ENCODE measurements around the gene TGFBR3. TPM values are rescaled to one million over a fixed set of nuclear protein-coding genes. Genes with fewer than 3 reads are reported as not detected.

TGFBR3 gene
- total and polyA plus RNA-seq, 9 of the 15 experiments (the other 6 are each of a cell fraction or from before 2014, with no cell fraction given), result 3.6 to 32.4 (median 15.6) TPM

DNA sequence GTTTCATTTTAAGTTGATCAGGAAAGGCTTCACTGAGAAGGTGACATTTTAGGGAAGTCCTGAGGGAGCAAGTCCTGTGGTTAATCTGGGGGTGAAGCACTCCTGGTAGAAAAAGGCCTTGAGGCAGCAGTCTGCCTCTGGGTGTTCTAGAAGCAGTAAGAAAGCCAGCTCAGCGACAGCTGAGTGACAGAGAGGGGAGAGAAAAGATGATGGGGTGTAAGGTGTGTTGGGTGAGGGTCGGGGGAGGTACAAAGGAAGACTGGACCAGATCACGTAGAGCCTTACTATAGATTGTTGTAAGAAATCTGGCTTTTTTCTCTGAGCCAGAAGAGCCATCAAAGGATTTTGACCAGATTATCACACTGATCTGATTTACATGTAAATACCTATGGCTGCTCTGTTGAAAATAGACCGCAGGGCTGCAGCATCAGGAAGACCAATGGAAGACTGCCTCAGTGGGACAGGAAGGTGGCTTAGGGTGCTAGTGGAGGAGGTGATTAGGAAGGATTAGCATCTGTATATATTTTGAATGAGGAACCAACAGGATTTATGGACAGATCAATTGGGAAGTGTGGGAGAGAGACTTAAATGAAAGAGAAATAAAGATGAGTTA is 254.1 kb downstream of the TGFBR3 start:
- no peak overlapping the region for H3K27ac ChIP-seq (ENCODE audit: extremely low read depth, low read depth, low read length)
- POLR2A ChIA-PET, result interaction anchor here (1.5 kb wide), 1 partner anchor 97 kb away, joined by 3 read pairs; no protein-coding TSS in a partner anchor
- H3K4me2 ChIP-seq (ENCODE audit: insufficient read depth, low read length), result no peak overlapping the region
- H3K27me3 ChIP-seq (ENCODE audit: control insufficient read depth in 2 of 2, insufficient read depth in 2 of 2, low read length in 2 of 2), result no peaks in the 10 kb centered on the region
- DNase-seq (ENCODE audit: extremely low read depth in 1 of 4, low spot score in 3 of 4) (no peak), FAIRE-seq (no peak), ATAC-seq (no peak)
- no peak overlapping the region for H2AFZ ChIP-seq (ENCODE audit: low read depth, low read length)
- WGBS (ENCODE audit: insufficient coverage, low coverage, missing lambda C conversion rate), result 58% methylated on average over 2 of the region's 4 CpGs
- H3K9ac ChIP-seq (ENCODE audit: insufficient read depth in 1 of 2, low read depth in 2 of 2, low read length in 2 of 2), result no peak overlapping the region
- intact Hi-C loops (cut with micrococcal nuclease) (no loop called here), in situ Hi-C loops (cut with MboI) (no loop called here)
- BruUV-seq (replicated peaks), result no TSS peak
- H4K20me1 ChIP-seq (replicated peaks; ENCODE audit: control insufficient read depth, insufficient read depth, low read length), result no peaks in the 10 kb centered on the region
- H3K9me3 ChIP-seq (replicated peaks; ENCODE audit: control insufficient read depth, insufficient read depth, low read depth, low read length), result no peaks in the 10 kb centered on the region
- no peaks in the 10 kb centered on the region for H3K79me2 ChIP-seq (ENCODE audit: control insufficient read depth, insufficient read depth, low read length)
- H3K9me1 ChIP-seq (ENCODE audit: control insufficient read depth, insufficient read depth, low read length), result no peaks in the 10 kb centered on the region
- TF ChIP-seq, protein P1, sequence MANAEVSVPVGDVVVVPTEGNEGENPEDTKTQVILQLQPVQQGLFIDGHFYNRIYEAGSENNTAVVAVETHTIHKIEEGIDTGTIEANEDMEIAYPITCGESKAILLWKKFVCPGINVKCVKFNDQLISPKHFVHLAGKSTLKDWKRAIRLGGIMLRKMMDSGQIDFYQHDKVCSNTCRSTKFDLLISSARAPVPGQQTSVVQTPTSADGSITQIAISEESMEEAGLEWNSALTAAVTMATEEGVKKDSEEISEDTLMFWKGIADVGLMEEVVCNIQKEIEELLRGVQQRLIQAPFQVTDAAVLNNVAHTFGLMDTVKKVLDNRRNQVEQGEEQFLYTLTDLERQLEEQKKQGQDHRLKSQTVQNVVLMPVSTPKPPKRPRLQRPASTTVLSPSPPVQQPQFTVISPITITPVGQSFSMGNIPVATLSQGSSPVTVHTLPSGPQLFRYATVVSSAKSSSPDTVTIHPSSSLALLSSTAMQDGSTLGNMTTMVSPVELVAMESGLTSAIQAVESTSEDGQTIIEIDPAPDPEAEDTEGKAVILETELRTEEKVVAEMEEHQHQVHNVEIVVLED (CRISPR knock-in tag; IDR thresholded peaks at IDR 0.05), result no peak
- TF ChIP-seq, protein P2, sequence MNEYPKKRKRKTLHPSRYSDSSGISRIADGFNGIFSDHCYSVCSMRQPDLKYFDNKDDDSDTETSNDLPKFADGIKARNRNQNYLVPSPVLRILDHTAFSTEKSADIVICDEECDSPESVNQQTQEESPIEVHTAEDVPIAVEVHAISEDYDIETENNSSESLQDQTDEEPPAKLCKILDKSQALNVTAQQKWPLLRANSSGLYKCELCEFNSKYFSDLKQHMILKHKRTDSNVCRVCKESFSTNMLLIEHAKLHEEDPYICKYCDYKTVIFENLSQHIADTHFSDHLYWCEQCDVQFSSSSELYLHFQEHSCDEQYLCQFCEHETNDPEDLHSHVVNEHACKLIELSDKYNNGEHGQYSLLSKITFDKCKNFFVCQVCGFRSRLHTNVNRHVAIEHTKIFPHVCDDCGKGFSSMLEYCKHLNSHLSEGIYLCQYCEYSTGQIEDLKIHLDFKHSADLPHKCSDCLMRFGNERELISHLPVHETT (CRISPR knock-in tag; conservative IDR thresholded peaks at IDR 0.05 in 1 of 2, IDR thresholded peaks at IDR 0.05 in 1 of 2), result no peak
- TF ChIP-seq, protein P3, sequence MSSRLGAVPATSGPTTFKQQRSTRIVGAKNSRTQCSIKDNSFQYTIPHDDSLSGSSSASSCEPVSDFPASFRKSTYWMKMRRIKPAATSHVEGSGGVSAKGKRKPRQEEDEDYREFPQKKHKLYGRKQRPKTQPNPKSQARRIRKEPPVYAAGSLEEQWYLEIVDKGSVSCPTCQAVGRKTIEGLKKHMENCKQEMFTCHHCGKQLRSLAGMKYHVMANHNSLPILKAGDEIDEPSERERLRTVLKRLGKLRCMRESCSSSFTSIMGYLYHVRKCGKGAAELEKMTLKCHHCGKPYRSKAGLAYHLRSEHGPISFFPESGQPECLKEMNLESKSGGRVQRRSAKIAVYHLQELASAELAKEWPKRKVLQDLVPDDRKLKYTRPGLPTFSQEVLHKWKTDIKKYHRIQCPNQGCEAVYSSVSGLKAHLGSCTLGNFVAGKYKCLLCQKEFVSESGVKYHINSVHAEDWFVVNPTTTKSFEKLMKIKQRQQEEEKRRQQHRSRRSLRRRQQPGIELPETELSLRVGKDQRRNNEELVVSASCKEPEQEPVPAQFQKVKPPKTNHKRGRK (tag; IDR thresholded peaks at IDR 0.05), result no peak
- TF ChIP-seq ARNT (IDR thresholded peaks at IDR 0.05) (no peak), DPF2 (IDR thresholded peaks at IDR 0.05) (no peak), NRF1 (conservative IDR thresholded peaks at IDR 0.05 in 1 of 2, IDR thresholded peaks at IDR 0.05 in 1 of 2) (no peak), MAZ (CRISPR knock-in tag; conservative IDR thresholded peaks at IDR 0.05 in 1 of 2, IDR thresholded peaks at IDR 0.05 in 1 of 2) (no peak), DMBX1 (CRISPR knock-in tag; IDR thresholded peaks at IDR 0.05; ENCODE audit: borderline replicate concordance) (no peak)
- TF ChIP-seq, protein P4, sequence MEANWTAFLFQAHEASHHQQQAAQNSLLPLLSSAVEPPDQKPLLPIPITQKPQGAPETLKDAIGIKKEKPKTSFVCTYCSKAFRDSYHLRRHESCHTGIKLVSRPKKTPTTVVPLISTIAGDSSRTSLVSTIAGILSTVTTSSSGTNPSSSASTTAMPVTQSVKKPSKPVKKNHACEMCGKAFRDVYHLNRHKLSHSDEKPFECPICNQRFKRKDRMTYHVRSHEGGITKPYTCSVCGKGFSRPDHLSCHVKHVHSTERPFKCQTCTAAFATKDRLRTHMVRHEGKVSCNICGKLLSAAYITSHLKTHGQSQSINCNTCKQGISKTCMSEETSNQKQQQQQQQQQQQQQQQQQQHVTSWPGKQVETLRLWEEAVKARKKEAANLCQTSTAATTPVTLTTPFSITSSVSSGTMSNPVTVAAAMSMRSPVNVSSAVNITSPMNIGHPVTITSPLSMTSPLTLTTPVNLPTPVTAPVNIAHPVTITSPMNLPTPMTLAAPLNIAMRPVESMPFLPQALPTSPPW (CRISPR knock-in tag; IDR thresholded peaks at IDR 0.05), result no peak
- no peak overlapping the region for H3K4me3 ChIP-seq
- CTCF ChIA-PET (ENCODE audit: low intra/inter-chr PET ratio), result no interaction called here
- no peaks in the 10 kb centered on the region for H3K36me3 ChIP-seq (ENCODE audit: control insufficient read depth, insufficient read depth, low read length)
- H3K4me1 ChIP-seq (replicated peaks in 1 of 2; ENCODE audit: control insufficient read depth in 2 of 2, insufficient read depth in 2 of 2, low read length in 2 of 2), result no peaks in the 10 kb centered on the region
